MM.1S (cell line): ENCODE data around the gene SDF2L1.

Experiments
- DNase-seq: peaks from one replicate; pipeline ENCODE4 v3.0.0-alpha.2; 2015
- H2AFZ ChIP-seq: fragments of 300-600 bp; sonication (generic); 2 replicates; pipeline ENCODE4 v1.6.0; 2016; ENCODE audit warnings: antibody characterized with exemption, low read length
- H3F3A ChIP-seq: fragments of 300-600 bp; sonication (generic); 2 replicates; pipeline ENCODE4 v1.6.1; 2016; ENCODE audit warnings: mild to moderate bottlenecking, antibody characterized with exemption, low read length, moderate library complexity, mixed read lengths; ENCODE audit not compliant: insufficient read depth
- H3K27ac ChIP-seq: fragments of 300-600 bp; sonication (generic); 2 replicates; pipeline ENCODE4 v1.5.1; 2016; ENCODE audit warnings: mild to moderate bottlenecking, low read length
- H3K27me3 ChIP-seq: fragments of 300-600 bp; sonication (generic); replicated peaks from 2 replicates; pipeline ENCODE4 v1.6.0; 2016; ENCODE audit warnings: low read length; ENCODE audit not compliant: insufficient read depth
- H3K36me3 ChIP-seq: fragments of 300-600 bp; sonication (generic); replicated peaks from 2 replicates; pipeline ENCODE4 v1.6.1; 2016; ENCODE audit warnings: mild to moderate bottlenecking, low read length, mixed read lengths; ENCODE audit not compliant: insufficient read depth
- H3K4me1 ChIP-seq: fragments of 300-600 bp; sonication (generic); 2 replicates; pipeline ENCODE4 v1.6.1; 2016; ENCODE audit warnings: low read length, mixed read lengths
- H3K4me2 ChIP-seq: fragments of 300-600 bp; sonication (generic); 2 replicates; pipeline ENCODE4 v1.6.0; 2016; ENCODE audit warnings: low read depth, low read length
- H3K4me3 ChIP-seq: fragments of 300-600 bp; sonication (generic); 2 replicates; pipeline ENCODE4 v1.5.1; 2016; ENCODE audit warnings: low read length, mixed read lengths
- H3K79me2 ChIP-seq: fragments of 300-600 bp; sonication (generic); 2 replicates; pipeline ENCODE4 v1.6.1; 2016; ENCODE audit warnings: mixed run types, low read length, mixed read lengths
- H3K9ac ChIP-seq: fragments of 300-600 bp; sonication (generic); 2 replicates; pipeline ENCODE4 v1.6.1; 2016; ENCODE audit warnings: low read length, mixed read lengths
- H3K9me2 ChIP-seq: fragments of 300-600 bp; sonication (generic); replicated peaks from 2 replicates; pipeline ENCODE4 v1.6.1; 2016; ENCODE audit warnings: mild to moderate bottlenecking, low read length, mixed read lengths; ENCODE audit not compliant: insufficient read depth
- H3K9me3 ChIP-seq: fragments of 300-600 bp; sonication (generic); replicated peaks from 2 replicates; pipeline ENCODE4 v1.6.1; 2016; ENCODE audit warnings: mild to moderate bottlenecking, low read length, mixed read lengths; ENCODE audit not compliant: insufficient read depth
- H4K20me1 ChIP-seq: fragments of 300-600 bp; sonication (generic); 2 replicates; pipeline ENCODE4 v1.6.1; 2016; ENCODE audit warnings: mild to moderate bottlenecking, low read length, moderate library complexity, mixed read lengths; ENCODE audit not compliant: insufficient read depth
- CTCF ChIP-seq: fragments of 300-600 bp; sonication (generic); IDR thresholded peaks from 2 replicates; pipeline ENCODE4 v1.5.1; 2016; ENCODE audit warnings: antibody characterized with exemption, low read length, mixed read lengths
- EZH2 ChIP-seq: fragments of 300-600 bp; sonication (generic); optimal IDR thresholded peaks from 2 replicates; pipeline ENCODE3; 2017; ENCODE audit warnings: low read depth, mild to moderate bottlenecking, antibody characterized with exemption, low read length, mixed read lengths
- EZH2phosphoT487 ChIP-seq: fragments of 300-600 bp; sonication (generic); IDR thresholded peaks from 2 replicates; pipeline ENCODE4 v1.6.1; 2018; ENCODE audit warnings: antibody characterized with exemption, low read length

The SDF2L1 gene

GRCh38 chr22:21661991-21662390 is 19.9 kb downstream of the SDF2L1 start:
- Histone ChIP-seq H3K4me1 (peaks cover 3% of the 10 kb centered on the region), H3K9ac (no peak overlapping the region), H3K9me2 (no peaks in the 10 kb centered on the region), H3K4me3 (no peak overlapping the region), H3K27me3 (peaks cover 14% of the 10 kb centered on the region), H3K9me3 (no peaks in the 10 kb centered on the region), H4K20me1 (no peaks in the 10 kb centered on the region), H2AFZ (no peak overlapping the region), H3F3A (peaks cover 5% of the 10 kb centered on the region; the same call in 1 of the 2 replicates), H3K36me3 (no peaks in the 10 kb centered on the region), H3K79me2 (peaks cover 5% of the 10 kb centered on the region), H3K4me2 (no peak overlapping the region), H3K27ac (no peak overlapping the region)
- DNase-seq, result no peak
- TF ChIP-seq EZH2 (no peak), EZH2phosphoT487 (no peak)

- H3K27ac ChIP-seq, result no peak overlapping the region
- peaks cover 3% of the 10 kb centered on the region; the same call in 1 of the 2 replicates for H3F3A ChIP-seq
- H3K9me2 ChIP-seq, result no peaks in the 10 kb centered on the region
- no peak overlapping the region for H3K9ac ChIP-seq
- H3K4me1 ChIP-seq, result no peaks in the 10 kb centered on the region
- no peaks in the 10 kb centered on the region for H4K20me1 ChIP-seq
- no peak for DNase-seq
- no peak overlapping the region for H2AFZ ChIP-seq
- no peaks in the 10 kb centered on the region for H3K9me3 ChIP-seq
- peaks cover 14% of the 10 kb centered on the region for H3K27me3 ChIP-seq
- peaks cover 14% of the 10 kb centered on the region for H3K79me2 ChIP-seq
- no peak for TF ChIP-seq EZH2phosphoT487
- TF ChIP-seq EZH2, result no peak
- TF ChIP-seq CTCF, result no peak
- no peak overlapping the region for H3K4me2 ChIP-seq
- H3K4me3 ChIP-seq, result no peak overlapping the region
- no peaks in the 10 kb centered on the region for H3K36me3 ChIP-seq
Observed at GRCh38 chr22:21663738-21664137, 21.6 kb downstream of the SDF2L1 start.

GRCh38 chr22:21665047-21665851 is 23.1 kb downstream of the SDF2L1 start:
- Histone ChIP-seq H3K4me3 (peak overlapping the region; percentile 88), H3K79me2 (peaks cover 17% of the 10 kb centered on the region), H3K4me2 (peak overlapping the region; percentile 77; the same call in 1 of the 2 replicates), H3K27ac (peak overlapping the region; percentile 68; the same call in 1 of the 2 replicates), H2AFZ (peak overlapping the region; percentile 74), H3K9me3 (no peaks in the 10 kb centered on the region), H4K20me1 (no peaks in the 10 kb centered on the region), H3K4me1 (no peaks in the 10 kb centered on the region), H3F3A (peaks cover 3% of the 10 kb centered on the region; the same call in 1 of the 2 replicates), H3K36me3 (no peaks in the 10 kb centered on the region), H3K27me3 (peaks cover 14% of the 10 kb centered on the region), H3K9me2 (no peaks in the 10 kb centered on the region), H3K9ac (peak overlapping the region; percentile 74; the same call in 1 of the 2 replicates)
- no peak for TF ChIP-seq EZH2phosphoT487
- no peak for TF ChIP-seq CTCF
- TF ChIP-seq EZH2, result no peak
- DNase-seq, result no peak
